ENCODE results near the gene G0S2.

DNA sequence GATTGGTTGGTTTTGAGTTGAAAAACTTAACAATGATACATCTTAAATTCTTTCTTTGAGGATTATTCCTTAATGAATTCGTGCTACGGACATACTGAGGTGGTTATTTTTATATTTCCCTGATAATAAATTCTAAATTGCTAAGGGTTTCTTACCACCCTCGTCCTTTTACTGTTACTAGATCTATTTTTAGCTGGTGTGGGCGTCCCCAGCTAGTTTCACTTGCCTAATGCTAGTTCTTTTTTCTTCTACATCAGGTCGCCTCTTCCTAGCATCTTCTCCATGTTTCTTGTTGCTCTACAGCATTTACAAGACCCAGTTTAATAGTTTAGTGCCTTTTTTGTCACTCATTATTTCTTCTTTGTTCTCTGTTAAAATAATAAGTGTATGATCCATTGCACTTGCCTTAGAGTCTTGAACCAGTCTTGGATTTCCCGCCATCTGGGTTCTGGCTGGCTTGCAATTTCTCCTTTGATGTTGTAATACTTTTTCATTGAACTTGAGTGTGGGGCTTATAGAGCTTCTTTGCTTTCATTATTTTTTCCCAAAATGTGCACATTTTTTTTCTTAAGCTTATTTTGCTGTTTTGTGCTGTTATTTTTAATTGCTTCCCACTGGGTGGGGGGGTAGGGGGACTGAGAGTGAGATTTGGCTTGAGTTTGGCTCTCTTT lies 28.8 kb downstream of the G0S2 start:
- TF ChIP-seq CTCF (IDR thresholded peaks at IDR 0.05 in 8 of 11, conservative IDR thresholded peaks at IDR 0.05 in 3 of 11) (no peak), POLR2AphosphoS5 (IDR thresholded peaks at IDR 0.05) (no peak), POLR2A (IDR thresholded peaks at IDR 0.05) (no peak)

Data from spleen (tissue), 7 donors.